HEK293T (cell line): ENCODE results near the gene SYNPO2L.

ENCODE experiments used
- ARNT ChIP-seq: fragments of 450-650 bp; IDR thresholded peaks from 2 replicates; pipeline ENCODE4 v1.6.1; 2017; ENCODE audit warnings: mild to moderate bottlenecking
- BHLHE40 ChIP-seq: fragments of 450-650 bp; IDR thresholded peaks from 2 replicates; pipeline ENCODE4 v1.6.1; 2016; ENCODE audit warnings: mild to moderate bottlenecking, moderate library complexity, borderline replicate concordance
- CTBP1 ChIP-seq: fragments of 450-650 bp; IDR thresholded peaks from 2 replicates; pipeline ENCODE4 v1.6.1; 2016; ENCODE audit warnings: borderline replicate concordance
- ELF4 ChIP-seq: fragments of 450-650 bp; IDR thresholded peaks from 2 replicates; pipeline ENCODE4 v1.6.1; 2017; ENCODE audit warnings: antibody characterized with exemption
- FOXA1 ChIP-seq: fragments of 450-650 bp; IDR thresholded peaks from 2 replicates; pipeline ENCODE4 v1.6.1; 2016; ENCODE audit warnings: mild to moderate bottlenecking
- FOXK2 ChIP-seq: fragments of 450-650 bp; IDR thresholded peaks from 2 replicates; pipeline ENCODE4 v1.6.1; 2016; ENCODE audit warnings: mild to moderate bottlenecking
- FOXM1 ChIP-seq: fragments of 450-650 bp; IDR thresholded peaks from 2 replicates; pipeline ENCODE4 v1.6.1; 2017; ENCODE audit warnings: mild to moderate bottlenecking, borderline replicate concordance
- L3MBTL2 ChIP-seq: fragments of 450-650 bp; conservative IDR thresholded peaks from 2 replicates; pipeline ENCODE4 v1.6.1; 2016; ENCODE audit warnings: mild to moderate bottlenecking
- LEF1 ChIP-seq: fragments of 450-650 bp; IDR thresholded peaks from 2 replicates; pipeline ENCODE4 v1.6.1; 2017; ENCODE audit warnings: mild to moderate bottlenecking, borderline replicate concordance
- SP1 ChIP-seq: fragments of 450-650 bp; IDR thresholded peaks from 2 replicates; pipeline ENCODE4 v1.6.1; 2017
- TARDBP ChIP-seq: fragments of 450-650 bp; IDR thresholded peaks from 2 replicates; pipeline ENCODE4 v1.6.1; 2016
- ZNF384 ChIP-seq: fragments of 450-650 bp; IDR thresholded peaks from 2 replicates; pipeline ENCODE4 v1.6.1; 2016

DNA sequence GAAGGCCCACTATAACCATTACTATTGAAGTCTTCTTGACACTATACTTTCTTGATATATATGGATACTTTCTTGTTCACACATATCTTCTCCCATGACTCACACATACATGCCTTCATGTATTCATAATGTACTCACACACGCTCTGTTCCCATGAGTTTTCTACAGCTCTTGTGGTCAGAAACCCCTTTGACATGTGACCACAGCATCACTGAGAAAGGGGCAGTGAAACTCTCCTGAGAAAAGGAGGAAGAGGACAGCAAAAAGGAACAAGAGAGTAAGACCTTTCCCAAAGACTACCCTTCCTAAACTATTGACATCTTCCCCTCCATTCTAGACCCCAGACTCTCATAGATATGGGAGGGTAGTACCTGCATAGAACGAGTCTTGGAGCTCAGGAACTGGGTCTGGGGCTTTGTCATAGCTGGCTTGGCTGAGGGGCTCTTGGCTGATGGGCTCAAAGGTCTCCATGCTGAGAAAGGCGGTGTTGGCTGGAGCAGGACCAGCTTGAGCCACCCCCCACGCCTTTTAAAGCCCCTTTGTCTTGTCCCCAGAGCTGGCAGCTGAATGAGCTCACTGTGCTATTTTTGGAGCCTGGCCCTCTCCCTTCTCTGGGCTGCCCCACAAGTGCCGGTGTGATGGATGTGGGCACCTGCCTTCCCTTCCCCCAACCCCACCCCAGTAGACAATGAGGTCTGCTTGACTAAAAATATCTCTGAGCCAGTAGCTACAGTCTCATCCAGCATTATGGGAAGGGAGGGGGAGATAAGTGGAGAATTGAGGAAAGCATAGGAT lies 5.1 kb downstream of the SYNPO2L start:
- TF ChIP-seq FOXA1 (no peak), TARDBP (no peak), BHLHE40 (no peak), CTBP1 (no peak), ELF4 (no peak), SP1 (no peak), FOXK2 (no peak), FOXM1 (no peak), L3MBTL2 (no peak), LEF1 (no peak), ZNF384 (no peak), ARNT (no peak)
